ENCODE data around the gene MAFG. TPM values are rescaled to one million over a fixed set of nuclear protein-coding genes. Genes with fewer than 3 reads are reported as not detected.

MAFG gene
- total and polyA plus RNA-seq, 2 experiments from 2014 or later = 17.2 to 33.4 TPM

DNA sequence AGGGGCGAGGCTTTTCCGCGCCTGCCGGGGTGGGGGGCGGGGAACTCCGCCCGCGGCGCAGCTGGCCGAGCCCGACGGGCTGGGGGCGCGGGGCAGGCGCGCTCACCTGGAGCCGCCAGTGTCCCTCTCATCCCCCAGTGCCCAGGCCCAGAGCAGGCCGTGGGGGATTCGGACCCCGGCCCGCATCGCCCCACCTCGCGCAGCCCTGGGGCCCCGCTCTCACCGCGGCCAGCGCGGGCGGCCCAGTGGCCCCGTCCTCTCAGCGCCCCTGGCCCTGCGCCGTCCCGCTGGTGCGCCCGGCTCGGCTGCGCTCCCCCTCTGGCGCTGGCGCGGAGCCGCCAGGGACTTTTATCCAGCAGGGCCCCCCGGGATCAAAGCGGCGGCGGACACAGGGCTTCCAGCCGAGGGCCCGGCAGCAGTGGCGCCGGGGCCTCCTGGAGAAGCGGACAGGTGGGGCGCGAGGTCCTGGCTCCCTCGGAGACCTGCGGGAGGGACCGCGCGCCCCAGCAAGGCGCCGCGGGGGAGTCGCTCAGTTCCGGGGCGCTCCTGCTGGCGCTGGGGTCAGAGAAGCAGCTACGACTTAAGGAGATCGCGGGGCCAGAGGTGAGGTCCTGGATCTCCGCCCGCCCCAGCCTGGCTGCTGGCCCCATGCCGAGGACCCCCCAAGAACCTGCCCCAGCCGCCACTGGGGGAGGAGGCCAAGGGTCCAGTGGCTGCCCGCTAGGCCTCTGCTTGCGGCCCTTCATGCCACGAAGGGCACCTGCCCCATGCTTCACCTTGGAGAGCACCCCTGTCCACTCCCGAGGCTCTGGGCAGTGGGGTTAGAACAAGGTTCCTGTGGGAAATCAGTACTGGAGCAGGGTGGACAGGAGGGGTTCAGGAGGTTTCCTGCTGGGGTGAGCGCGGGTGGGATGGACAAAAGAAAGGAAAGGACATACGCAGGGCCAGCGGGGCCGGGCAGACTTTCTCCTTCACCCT lies 34.3 kb upstream of the MAFG start:
- H3K36me3 Mint-ChIP-seq (ENCODE audit: low read depth) = no peaks in the 10 kb centered on the region; the same call in 2 of the 3 replicates
- Histone ChIP-seq H3K4me3 (peak overlapping the region; percentile 56), H3K4me1 (ENCODE audit: insufficient read depth) (peaks cover 10% of the 10 kb centered on the region; the same call in 1 of the 2 replicates), H3K36me3 (ENCODE audit: insufficient read depth) (no peaks in the 10 kb centered on the region), H2AFZ (peak overlapping the region; percentile 43; the same call in 1 of the 2 replicates), H4K20me1 (replicated peaks; ENCODE audit: insufficient read depth) (0 out of 2 replicates have a peak, but pooled peaks cover 6% of the 10 kb centered on the region), H3K9me2 (ENCODE audit: insufficient read depth) (no peaks in the 10 kb centered on the region), H3K4me2 (peak overlapping the region; percentile 80), H3K27ac (ENCODE audit: low read depth) (no peak overlapping the region), H3K79me2 (replicated peaks; ENCODE audit: insufficient read depth) (no peaks in the 10 kb centered on the region), H3F3A (replicated peaks; ENCODE audit: low read depth) (peaks cover 12% of the 10 kb centered on the region), H3K27me3 (ENCODE audit: insufficient read depth) (peaks cover 93% of the 10 kb centered on the region)
- TF ChIP-seq POLR2AphosphoS5 (IDR thresholded peaks at IDR 0.05; ENCODE audit: low read depth) = no peak
- peaks cover 3% of the 10 kb centered on the region; the same call in 1 of the 3 replicates for H3K9me3 Mint-ChIP-seq
- peak overlapping the region; percentile 37; the same call in 2 of the 3 replicates for H3K4me3 Mint-ChIP-seq
- peaks cover 70% of the 10 kb centered on the region for H3K27me3 Mint-ChIP-seq (ENCODE audit: insufficient read depth, low read depth, poor library complexity)
- ATAC-seq = peak; percentile 5
- DNase-seq (ENCODE audit: low spot score) = peak; percentile 41
- no peaks in the 10 kb centered on the region; the same call in 1 of the 3 replicates for H3K4me1 Mint-ChIP-seq
- no peak overlapping the region for H3K27ac Mint-ChIP-seq

DNA sequence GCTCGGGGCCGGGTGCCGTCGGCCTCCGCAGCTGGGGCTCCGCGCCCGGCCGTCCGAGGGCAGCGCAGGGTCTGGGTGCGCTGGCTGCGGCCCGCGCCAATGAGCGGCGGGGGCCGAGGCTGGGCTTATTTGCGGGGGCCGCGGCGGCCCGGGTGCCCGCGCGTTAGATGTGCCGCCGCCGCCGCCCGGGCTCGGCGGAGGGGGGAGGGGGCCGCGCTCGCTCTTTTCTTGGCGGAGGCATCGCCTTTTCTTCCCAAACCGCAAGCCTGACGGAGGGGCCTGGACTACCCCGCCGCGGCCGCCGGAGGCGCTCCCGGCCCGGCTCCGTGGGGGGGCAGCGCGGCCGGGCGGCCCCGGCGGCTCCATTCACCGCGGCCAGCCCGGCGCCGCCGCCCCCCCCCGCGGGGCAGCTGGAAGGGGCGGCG lies 33.6 kb upstream of the MAFG start, which contains the start of gene NOTUM:
TSS of gene NOTUM (minus strand) at position 101 of the 425 bp plus-strand sequence. CDS start 278 bp downstream, outside the sequence.
- H3K4me2 ChIP-seq = peak within 1 kb of the TSS; percentile 80
- H3K27ac ChIP-seq (ENCODE audit: low read depth) = no peak within 1 kb of the TSS
- ATAC-seq = peak; percentile 8; the same call in 2 of the 3 replicates
- peak; percentile 79 for DNase-seq (ENCODE audit: low spot score)
- Mint-ChIP-seq H3K4me3 (peak within 1 kb of the TSS; percentile 44; the same call in 2 of the 3 replicates), H3K4me1 (no peaks in the 10 kb centered on the region; the same call in 1 of the 3 replicates), H3K27me3 (ENCODE audit: insufficient read depth, low read depth, poor library complexity) (peaks cover 65% of the 10 kb centered on the region), H3K9me3 (peaks cover 3% of the 10 kb centered on the region; the same call in 1 of the 3 replicates), H3K27ac (no peak within 1 kb of the TSS), H3K36me3 (ENCODE audit: low read depth) (no peaks in the 10 kb centered on the region; the same call in 2 of the 3 replicates)
- peak within 1 kb of the TSS; percentile 56 for H3K4me3 ChIP-seq
- no peaks in the 10 kb centered on the region for H3K79me2 ChIP-seq (replicated peaks; ENCODE audit: insufficient read depth)
- 0 out of 2 replicates have a peak, but pooled peaks cover 6% of the 10 kb centered on the region for H4K20me1 ChIP-seq (replicated peaks; ENCODE audit: insufficient read depth)
- H3K27me3 ChIP-seq (ENCODE audit: insufficient read depth) = peaks cover 89% of the 10 kb centered on the region
- peak within 1 kb of the TSS; percentile 43; the same call in 1 of the 2 replicates for H2AFZ ChIP-seq
- peaks cover 12% of the 10 kb centered on the region for H3F3A ChIP-seq (replicated peaks; ENCODE audit: low read depth)
- peaks cover 5% of the 10 kb centered on the region; the same call in 1 of the 2 replicates for H3K4me1 ChIP-seq (ENCODE audit: insufficient read depth)
- no peaks in the 10 kb centered on the region for H3K36me3 ChIP-seq (ENCODE audit: insufficient read depth)
- H3K9me2 ChIP-seq (ENCODE audit: insufficient read depth) = no peaks in the 10 kb centered on the region
- TF ChIP-seq NANOG (IDR thresholded peaks at IDR 0.05; ENCODE audit: borderline replicate concordance) = no peak
- TF ChIP-seq JUNB (IDR thresholded peaks at IDR 0.05; ENCODE audit: unreplicated experiment) = no peak
- TF ChIP-seq, protein P1, sequence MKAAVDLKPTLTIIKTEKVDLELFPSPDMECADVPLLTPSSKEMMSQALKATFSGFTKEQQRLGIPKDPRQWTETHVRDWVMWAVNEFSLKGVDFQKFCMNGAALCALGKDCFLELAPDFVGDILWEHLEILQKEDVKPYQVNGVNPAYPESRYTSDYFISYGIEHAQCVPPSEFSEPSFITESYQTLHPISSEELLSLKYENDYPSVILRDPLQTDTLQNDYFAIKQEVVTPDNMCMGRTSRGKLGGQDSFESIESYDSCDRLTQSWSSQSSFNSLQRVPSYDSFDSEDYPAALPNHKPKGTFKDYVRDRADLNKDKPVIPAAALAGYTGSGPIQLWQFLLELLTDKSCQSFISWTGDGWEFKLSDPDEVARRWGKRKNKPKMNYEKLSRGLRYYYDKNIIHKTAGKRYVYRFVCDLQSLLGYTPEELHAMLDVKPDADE (IDR thresholded peaks at IDR 0.05) = no peak
- TF ChIP-seq EZH2phosphoT487 (IDR thresholded peaks at IDR 0.05; ENCODE audit: unreplicated experiment) = no peak
- TF ChIP-seq, protein P2, sequence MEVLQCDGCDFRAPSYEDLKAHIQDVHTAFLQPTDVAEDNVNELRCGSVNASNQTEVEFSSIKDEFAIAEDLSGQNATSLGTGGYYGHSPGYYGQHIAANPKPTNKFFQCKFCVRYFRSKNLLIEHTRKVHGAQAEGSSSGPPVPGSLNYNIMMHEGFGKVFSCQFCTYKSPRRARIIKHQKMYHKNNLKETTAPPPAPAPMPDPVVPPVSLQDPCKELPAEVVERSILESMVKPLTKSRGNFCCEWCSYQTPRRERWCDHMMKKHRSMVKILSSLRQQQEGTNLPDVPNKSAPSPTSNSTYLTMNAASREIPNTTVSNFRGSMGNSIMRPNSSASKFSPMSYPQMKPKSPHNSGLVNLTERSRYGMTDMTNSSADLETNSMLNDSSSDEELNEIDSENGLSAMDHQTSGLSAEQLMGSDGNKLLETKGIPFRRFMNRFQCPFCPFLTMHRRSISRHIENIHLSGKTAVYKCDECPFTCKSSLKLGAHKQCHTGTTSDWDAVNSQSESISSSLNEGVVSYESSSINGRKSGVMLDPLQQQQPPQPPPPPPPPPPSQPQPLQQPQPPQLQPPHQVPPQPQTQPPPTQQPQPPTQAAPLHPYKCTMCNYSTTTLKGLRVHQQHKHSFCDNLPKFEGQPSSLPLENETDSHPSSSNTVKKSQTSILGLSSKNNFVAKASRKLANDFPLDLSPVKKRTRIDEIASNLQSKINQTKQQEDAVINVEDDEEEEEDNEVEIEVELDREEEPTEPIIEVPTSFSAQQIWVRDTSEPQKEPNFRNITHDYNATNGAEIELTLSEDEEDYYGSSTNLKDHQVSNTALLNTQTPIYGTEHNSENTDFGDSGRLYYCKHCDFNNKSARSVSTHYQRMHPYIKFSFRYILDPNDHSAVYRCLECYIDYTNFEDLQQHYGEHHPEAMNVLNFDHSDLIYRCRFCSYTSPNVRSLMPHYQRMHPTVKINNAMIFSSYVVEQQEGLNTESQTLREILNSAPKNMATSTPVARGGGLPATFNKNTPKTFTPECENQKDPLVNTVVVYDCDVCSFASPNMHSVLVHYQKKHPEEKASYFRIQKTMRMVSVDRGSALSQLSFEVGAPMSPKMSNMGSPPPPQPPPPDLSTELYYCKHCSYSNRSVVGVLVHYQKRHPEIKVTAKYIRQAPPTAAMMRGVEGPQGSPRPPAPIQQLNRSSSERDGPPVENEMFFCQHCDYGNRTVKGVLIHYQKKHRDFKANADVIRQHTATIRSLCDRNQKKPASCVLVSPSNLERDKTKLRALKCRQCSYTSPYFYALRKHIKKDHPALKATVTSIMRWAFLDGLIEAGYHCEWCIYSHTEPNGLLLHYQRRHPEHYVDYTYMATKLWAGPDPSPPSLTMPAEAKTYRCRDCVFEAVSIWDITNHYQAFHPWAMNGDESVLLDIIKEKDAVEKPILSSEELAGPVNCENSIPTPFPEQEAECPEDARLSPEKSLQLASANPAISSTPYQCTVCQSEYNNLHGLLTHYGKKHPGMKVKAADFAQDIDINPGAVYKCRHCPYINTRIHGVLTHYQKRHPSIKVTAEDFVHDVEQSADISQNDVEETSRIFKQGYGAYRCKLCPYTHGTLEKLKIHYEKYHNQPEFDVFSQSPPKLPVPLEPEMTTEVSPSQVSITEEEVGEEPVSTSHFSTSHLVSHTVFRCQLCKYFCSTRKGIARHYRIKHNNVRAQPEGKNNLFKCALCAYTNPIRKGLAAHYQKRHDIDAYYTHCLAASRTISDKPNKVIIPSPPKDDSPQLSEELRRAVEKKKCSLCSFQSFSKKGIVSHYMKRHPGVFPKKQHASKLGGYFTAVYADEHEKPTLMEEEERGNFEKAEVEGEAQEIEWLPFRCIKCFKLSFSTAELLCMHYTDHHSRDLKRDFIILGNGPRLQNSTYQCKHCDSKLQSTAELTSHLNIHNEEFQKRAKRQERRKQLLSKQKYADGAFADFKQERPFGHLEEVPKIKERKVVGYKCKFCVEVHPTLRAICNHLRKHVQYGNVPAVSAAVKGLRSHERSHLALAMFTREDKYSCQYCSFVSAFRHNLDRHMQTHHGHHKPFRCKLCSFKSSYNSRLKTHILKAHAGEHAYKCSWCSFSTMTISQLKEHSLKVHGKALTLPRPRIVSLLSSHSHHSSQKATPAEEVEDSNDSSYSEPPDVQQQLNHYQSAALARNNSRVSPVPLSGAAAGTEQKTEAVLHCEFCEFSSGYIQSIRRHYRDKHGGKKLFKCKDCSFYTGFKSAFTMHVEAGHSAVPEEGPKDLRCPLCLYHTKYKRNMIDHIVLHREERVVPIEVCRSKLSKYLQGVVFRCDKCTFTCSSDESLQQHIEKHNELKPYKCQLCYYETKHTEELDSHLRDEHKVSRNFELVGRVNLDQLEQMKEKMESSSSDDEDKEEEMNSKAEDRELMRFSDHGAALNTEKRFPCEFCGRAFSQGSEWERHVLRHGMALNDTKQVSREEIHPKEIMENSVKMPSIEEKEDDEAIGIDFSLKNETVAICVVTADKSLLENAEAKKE (CRISPR knock-in tag; IDR thresholded peaks at IDR 0.05) = no peak
- TF ChIP-seq, protein P3, sequence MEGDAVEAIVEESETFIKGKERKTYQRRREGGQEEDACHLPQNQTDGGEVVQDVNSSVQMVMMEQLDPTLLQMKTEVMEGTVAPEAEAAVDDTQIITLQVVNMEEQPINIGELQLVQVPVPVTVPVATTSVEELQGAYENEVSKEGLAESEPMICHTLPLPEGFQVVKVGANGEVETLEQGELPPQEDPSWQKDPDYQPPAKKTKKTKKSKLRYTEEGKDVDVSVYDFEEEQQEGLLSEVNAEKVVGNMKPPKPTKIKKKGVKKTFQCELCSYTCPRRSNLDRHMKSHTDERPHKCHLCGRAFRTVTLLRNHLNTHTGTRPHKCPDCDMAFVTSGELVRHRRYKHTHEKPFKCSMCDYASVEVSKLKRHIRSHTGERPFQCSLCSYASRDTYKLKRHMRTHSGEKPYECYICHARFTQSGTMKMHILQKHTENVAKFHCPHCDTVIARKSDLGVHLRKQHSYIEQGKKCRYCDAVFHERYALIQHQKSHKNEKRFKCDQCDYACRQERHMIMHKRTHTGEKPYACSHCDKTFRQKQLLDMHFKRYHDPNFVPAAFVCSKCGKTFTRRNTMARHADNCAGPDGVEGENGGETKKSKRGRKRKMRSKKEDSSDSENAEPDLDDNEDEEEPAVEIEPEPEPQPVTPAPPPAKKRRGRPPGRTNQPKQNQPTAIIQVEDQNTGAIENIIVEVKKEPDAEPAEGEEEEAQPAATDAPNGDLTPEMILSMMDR (conservative IDR thresholded peaks at IDR 0.05; ENCODE audit: low read depth in 2 of 2) = peak in 1 of 2 experiments; percentile 30; a peak in 1 of 4 replicates
